MG63 (cell line): ENCODE data around the gene MOSMO. TPM values are rescaled to one million over a fixed set of nuclear protein-coding genes. Genes with fewer than 3 reads are reported as not detected.
A peak's percentile ranks its signal among the peaks of the same experiment; 100 is the strongest.

Experiments
- DNase-seq: peaks from one replicate; pipeline ENCODE4 v3.0.0-alpha.2; 2020
- H3K27me3 ChIP-seq: fragments of 250-450 bp; sonication (Bioruptor Pico); 2 replicates; pipeline ENCODE4 v1.5.1; 2020; ENCODE audit warnings: mild to moderate bottlenecking, moderate library complexity
- H3K36me3 ChIP-seq: fragments of 250-450 bp; sonication (Bioruptor Pico); 2 replicates; pipeline ENCODE4 v1.5.1; 2020; ENCODE audit warnings: mild to moderate bottlenecking, moderate library complexity
- H3K4me3 ChIP-seq: fragments of 250-450 bp; sonication (Bioruptor Pico); 2 replicates; pipeline ENCODE4 v1.5.1; 2020; ENCODE audit warnings: mild to moderate bottlenecking, moderate library complexity
- H3K9me3 ChIP-seq: fragments of 250-450 bp; sonication (Bioruptor Pico); 2 replicates; pipeline ENCODE4 v1.5.1; 2020; ENCODE audit warnings: mild to moderate bottlenecking, moderate library complexity
- total RNA-seq: library from RNA; depleted of rRNA; stranded (reverse); fragments of >200 nt; shearing (Covaris generic); gene quantifications from 2 replicates; pipeline ENCODE4 v1.2.3, GENCODE V29; 2014; ENCODE audit warnings: low replicate concordance; rRNA removed

MOSMO gene
- total RNA-seq, result 5.6 and 17.6 TPM in 2 replicates

DNA sequence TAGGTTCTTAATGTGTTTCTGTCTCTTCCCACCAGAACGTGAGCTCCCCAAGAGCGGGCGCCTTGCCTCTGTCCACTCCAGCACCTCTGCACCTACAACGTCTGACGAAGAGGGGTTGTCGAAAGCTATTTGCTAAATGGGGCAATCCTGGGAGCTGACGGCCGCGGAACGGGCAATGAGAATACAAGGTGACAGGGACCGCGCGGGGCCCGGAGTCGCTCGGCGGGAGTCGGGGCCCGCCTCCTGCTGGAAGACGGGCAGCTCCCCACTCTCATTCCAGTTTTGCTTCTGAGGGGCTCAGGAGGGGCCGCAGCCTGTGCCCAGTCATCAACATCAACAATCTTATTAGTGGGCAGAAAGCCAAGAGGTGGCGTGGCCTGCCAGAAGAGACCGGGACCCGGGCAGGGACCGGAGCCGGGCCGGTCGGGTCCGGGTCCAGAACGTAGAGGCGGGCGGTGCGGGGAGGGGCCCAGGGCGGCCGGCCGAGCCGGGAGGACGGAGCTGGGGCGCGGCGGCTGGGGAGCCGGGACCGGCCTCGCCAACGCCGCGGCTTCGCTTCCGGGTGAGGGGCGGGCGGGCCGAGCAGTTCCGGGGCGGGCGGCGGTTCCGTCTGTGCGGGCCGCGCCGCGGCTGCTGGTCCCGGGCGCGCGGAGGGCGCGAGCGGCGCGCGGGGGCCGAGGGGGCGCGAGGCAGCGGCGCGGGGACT lies at the start of gene MOSMO:
TSS of gene MOSMO (plus strand) at position 603 of the 706 bp plus-strand sequence. CDS start 191 bp downstream, outside the sequence.
- peak; percentile 81 for DNase-seq
- Histone ChIP-seq H3K27me3 (no peaks in the 10 kb centered on the region; the same call in 1 of the 2 replicates), H3K9me3 (no peaks in the 10 kb centered on the region), H3K4me3 (peak within 1 kb of the TSS; percentile 96), H3K36me3 (peaks cover 3% of the 10 kb centered on the region; the same call in 1 of the 2 replicates)

DNA sequence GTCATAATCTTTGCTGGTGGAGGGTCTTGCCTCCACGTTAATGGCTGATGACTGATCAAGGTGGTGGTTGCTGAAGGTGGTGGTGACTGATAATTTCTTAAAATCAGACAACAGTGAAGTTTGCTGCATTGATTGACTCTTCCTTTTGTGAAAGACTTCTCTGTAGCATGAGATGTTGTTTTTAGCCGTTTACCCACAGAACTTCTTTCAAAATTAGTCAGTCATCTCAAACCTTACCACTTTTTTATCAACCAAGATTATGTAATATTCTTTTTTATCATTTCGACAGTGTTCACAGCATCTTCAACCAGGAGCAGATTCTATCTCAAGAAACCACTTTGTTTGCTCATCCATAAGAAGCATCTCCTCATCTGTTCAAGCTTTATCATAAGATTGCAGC lies 48.9 kb upstream of the MOSMO start:
- no peak overlapping the region for H3K4me3 ChIP-seq
- no peaks in the 10 kb centered on the region for H3K27me3 ChIP-seq
- H3K9me3 ChIP-seq, result no peaks in the 10 kb centered on the region
- DNase-seq, result no peak
- peaks cover 83% of the 10 kb centered on the region for H3K36me3 ChIP-seq

DNA sequence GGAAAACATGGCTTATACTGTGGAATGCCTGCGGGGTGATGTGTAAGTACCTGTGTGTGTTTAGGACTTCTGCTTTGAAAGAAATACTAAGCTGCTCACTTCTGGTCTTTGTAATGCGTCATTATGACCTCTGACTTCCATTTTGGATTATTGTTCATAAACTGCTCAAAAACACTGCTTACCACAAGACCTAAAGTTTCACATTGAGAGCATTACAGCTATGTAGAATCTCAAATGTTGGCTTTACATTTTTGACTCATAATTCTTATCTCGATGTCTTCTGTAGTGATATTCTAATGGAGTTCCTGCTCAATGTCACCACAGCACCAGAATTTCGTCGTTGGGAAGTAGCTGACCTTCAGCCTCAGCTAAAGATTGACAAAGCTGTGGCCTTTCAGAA lies 45.4 kb upstream of the MOSMO start:
- Histone ChIP-seq H3K4me3 (no peak overlapping the region), H3K9me3 (no peaks in the 10 kb centered on the region), H3K27me3 (no peaks in the 10 kb centered on the region), H3K36me3 (peaks cover 98% of the 10 kb centered on the region)
- no peak for DNase-seq

DNA sequence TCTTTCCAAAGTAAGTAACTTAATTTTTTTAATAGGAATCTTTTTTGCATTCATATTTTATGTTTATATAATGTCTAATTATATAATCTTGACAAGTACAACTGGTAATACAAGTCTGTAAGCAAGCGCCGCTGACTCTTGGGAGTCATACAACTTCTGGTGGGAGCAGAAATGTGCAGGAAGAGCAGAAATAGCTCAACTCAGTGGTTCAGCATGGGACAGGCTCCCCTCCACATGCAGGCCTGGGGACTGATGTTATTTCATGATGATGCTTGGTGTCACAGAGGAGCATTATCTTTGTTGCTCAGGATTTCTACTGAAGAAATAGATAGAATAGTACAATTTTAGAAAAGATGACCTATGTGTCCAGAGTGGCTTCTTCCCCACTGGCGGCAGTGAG lies 44.0 kb upstream of the MOSMO start:
- peaks cover 96% of the 10 kb centered on the region for H3K36me3 ChIP-seq
- no peaks in the 10 kb centered on the region for H3K9me3 ChIP-seq

DNA sequence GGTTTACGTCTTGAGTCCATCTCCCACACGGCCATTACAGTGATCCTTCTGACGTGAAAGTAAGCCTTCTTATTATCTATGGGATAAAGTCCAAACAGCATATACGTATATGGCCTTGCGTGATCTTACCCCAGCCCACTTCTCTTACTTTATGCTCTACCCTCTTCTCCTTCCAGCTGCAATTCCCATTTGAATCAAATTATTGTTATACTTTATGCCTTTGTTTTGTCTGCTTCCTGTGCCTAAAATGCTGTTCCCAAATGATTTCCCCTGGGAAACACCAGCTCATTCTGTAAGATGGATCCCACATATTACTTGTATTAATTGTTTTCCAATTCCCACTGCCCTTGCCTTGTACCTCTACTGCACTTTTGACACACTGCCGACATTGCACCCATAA lies 43.6 kb upstream of the MOSMO start:
- Histone ChIP-seq H3K27me3 (no peaks in the 10 kb centered on the region), H3K9me3 (no peaks in the 10 kb centered on the region), H3K36me3 (peaks cover 96% of the 10 kb centered on the region), H3K4me3 (no peak overlapping the region)
- no peak for DNase-seq

More for the DNA sequence above, 44.0 kb upstream of the MOSMO start:
- Histone ChIP-seq H3K27me3 (no peaks in the 10 kb centered on the region), H3K4me3 (no peak overlapping the region)
- no peak for DNase-seq

DNA sequence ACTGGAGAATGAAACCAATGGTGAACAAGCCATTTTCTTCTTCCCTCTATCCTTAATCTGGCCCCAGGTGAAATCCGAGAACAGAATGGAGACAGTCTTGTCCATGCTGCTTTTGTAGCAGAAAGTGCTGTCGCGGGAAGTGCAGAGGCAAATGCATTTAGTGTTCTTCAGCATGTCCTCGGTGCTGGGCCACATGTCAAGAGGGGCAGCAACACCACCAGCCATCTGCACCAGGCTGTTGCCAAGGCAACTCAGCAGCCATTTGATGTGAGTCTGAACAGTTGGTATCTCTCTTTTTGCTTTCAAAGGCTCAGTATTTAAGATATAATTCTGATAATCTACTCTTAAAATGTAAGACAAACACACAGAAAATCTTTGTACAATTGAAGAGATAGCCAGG lies 36.1 kb upstream of the MOSMO start:
- Histone ChIP-seq H3K27me3 (no peaks in the 10 kb centered on the region), H3K36me3 (peaks cover 96% of the 10 kb centered on the region), H3K9me3 (no peaks in the 10 kb centered on the region), H3K4me3 (no peak overlapping the region)
- DNase-seq, result no peak

DNA sequence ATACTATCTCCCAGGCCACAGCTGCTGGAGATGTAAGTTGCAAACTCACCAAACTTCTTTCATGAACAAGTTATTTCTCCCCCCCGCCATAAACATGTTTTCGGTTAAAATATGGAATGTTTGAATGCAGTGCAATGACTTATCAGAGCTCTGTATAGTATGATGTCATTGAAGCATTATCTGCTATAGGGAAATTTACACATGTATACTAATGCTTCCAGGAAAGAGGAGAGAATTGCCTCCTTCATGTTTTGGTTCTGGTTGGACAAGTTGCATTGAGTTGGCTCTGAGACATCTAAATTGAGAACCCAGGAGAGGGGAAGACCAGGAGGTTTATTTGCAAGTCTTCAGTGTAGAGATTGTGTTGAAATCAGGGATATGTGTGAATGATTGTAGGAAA lies 34.0 kb upstream of the MOSMO start:
- H3K4me3 ChIP-seq, result no peak overlapping the region
- peaks cover 97% of the 10 kb centered on the region for H3K36me3 ChIP-seq
- no peak for DNase-seq

DNA sequence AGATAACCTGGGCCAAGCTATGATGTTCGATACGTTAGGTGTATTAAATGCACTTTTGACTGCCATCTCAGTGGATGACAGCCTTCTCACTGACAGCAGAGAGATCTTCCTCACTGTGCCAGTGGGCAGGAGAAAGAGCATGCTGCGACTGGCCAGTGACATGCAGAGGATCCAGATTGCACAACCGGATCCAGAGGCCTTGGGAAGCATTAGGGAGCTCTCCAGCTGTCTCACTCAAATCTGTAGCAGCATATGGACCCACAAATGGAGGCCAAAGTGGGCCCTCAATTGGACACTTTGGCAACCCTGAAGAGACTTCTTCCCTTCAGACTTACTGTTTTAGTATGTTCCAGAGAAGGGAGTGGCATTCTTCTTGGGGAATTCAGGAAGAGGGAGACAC lies 27.9 kb upstream of the MOSMO start:
- H3K36me3 ChIP-seq, result peaks cover 91% of the 10 kb centered on the region
- DNase-seq, result no peak

More for the DNA sequence above, 34.0 kb upstream of the MOSMO start:
- H3K9me3 ChIP-seq, result no peaks in the 10 kb centered on the region
- H3K27me3 ChIP-seq, result no peaks in the 10 kb centered on the region

DNA sequence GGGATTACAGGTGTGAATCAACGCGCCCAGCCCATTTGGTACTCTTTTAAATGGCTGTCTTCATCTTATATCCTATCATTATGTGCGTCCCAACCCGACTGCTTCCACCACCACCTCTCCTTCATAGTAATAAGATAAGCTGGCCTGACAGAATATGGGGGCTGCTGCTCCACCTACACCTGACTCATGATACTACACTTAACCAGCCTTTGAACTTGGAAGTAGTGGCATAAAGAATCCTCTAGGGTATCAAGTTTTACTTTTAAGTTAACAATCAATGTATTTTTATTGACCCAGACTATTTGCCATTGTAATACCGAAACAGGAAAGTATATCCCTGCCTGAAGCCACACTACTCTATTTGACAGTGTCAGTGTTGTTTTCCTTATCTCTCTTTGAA lies 25.8 kb upstream of the MOSMO start:
- Histone ChIP-seq H3K9me3 (no peaks in the 10 kb centered on the region), H3K36me3 (peaks cover 78% of the 10 kb centered on the region), H3K4me3 (no peak overlapping the region), H3K27me3 (no peaks in the 10 kb centered on the region)
- no peak for DNase-seq

More for the DNA sequence above, 27.9 kb upstream of the MOSMO start:
- H3K9me3 ChIP-seq, result no peaks in the 10 kb centered on the region
- no peak overlapping the region for H3K4me3 ChIP-seq
- no peaks in the 10 kb centered on the region for H3K27me3 ChIP-seq

DNA sequence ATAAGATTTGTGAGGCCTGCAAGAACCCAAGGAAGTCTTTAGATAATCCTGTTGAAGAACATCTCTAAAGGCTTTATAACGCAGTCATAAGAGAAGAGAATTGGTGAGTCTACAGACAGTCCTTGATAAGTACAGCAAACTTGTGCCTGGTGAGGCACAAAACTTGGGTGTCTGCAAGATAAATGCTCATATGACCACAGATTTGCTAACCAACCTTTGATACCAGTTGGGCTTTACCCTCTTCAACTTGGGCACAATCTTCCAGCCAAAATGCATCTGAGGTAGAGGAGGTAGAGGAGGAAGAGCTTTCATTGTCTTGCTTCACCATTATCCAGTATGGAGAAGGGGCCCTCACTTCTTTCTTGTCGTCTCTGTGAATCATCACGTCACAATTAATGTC lies 23.8 kb upstream of the MOSMO start:
- H3K36me3 ChIP-seq, result peaks cover 58% of the 10 kb centered on the region
- H3K4me3 ChIP-seq, result no peak overlapping the region
- H3K9me3 ChIP-seq, result no peaks in the 10 kb centered on the region
- no peaks in the 10 kb centered on the region for H3K27me3 ChIP-seq
- no peak for DNase-seq

DNA sequence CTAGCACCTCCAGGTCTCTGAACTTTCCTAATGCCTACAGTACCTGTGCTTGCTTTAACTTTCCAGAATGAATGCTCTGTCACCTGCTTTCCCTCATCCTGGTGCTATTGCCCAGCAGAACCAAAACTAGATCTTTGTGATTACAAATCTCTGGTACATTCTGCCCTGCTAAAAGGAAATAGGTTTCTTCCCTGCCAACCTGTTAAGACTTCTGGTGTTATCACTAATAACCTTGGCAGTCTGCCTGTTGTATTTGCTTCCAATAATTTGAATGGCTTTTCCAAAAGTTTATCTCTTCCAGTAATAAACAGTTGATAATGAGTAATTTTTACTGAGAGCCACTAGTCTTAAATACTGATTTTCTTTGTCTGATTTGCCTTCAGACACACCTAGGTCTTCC lies 22.4 kb upstream of the MOSMO start:
- no peak for DNase-seq
- H3K36me3 ChIP-seq, result peaks cover 44% of the 10 kb centered on the region
- no peak overlapping the region for H3K4me3 ChIP-seq
- H3K9me3 ChIP-seq, result no peaks in the 10 kb centered on the region
- H3K27me3 ChIP-seq, result no peaks in the 10 kb centered on the region

DNA sequence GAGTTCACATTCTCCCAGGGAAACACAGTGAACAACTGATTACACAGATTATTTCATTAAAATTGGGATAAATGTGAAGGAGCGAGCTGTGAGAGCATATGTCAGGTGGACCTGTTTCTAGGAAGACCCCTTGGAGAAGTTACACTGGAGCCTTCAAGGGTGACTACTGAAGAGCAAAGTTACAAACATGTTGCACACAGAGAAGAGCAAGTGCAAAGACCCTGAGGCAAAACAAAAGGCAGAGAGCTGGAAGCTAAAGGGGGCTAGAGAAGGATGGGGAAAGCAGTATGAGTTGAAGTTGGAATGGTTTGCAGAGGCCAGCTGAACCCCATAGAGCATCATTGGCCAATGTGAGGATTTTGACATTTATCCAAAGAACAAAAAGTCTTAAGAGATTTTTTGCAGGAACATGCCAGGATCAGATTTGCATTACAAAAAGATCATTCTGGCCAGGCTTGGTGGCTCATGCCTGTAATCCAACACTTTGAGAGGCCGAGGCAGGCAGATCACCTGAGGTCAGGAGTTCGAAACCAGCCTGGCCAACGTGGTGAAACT lies 21.1 kb upstream of the MOSMO start:
- H3K36me3 ChIP-seq, result peaks cover 34% of the 10 kb centered on the region
- no peaks in the 10 kb centered on the region for H3K27me3 ChIP-seq
- no peaks in the 10 kb centered on the region for H3K9me3 ChIP-seq
- H3K4me3 ChIP-seq, result no peak overlapping the region
- DNase-seq, result no peak

DNA sequence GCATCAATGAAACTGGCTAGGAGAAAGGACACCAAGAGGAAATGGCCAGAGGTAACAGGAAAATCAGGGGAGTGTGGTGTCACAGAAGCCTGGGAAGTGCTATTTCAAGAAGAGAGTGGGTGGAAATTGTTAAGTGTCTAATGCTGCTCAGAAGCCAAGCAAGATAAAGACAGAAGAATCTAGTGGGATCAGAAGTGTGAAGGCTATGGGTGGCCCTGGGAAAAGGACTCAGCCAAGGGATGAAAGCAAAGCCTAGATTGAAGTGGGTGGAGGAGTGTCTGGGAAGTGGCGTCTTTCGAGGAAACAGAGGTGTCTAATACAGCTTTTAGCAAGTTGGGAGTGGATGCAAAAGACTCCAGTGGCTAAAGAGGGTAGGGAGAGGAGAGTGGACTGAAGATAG lies 20.4 kb upstream of the MOSMO start:
- Histone ChIP-seq H3K9me3 (no peaks in the 10 kb centered on the region), H3K27me3 (no peaks in the 10 kb centered on the region), H3K4me3 (no peak overlapping the region), H3K36me3 (peaks cover 28% of the 10 kb centered on the region)
- no peak for DNase-seq

DNA sequence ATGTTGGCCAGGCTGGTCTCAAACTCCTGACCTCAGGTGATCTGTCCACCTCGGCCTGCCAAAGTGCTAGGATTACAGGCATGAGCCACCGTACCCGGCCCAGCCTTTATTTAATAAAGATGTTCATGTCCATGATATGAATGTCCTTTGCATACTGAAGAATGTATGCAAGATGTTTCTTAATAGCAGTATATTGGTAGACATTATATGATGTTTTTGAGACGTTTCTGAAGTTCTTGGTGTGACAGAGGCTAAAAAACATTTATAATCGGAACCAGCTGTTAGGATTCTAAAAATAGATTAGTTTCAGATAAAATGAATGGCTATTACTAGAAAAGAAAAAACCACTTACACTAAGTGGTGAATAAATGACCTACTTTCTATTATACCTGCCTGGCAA lies 18.8 kb upstream of the MOSMO start:
- H3K4me3 ChIP-seq, result no peak overlapping the region
- H3K36me3 ChIP-seq, result peaks cover 14% of the 10 kb centered on the region
- no peak for DNase-seq
- H3K27me3 ChIP-seq, result no peaks in the 10 kb centered on the region
- H3K9me3 ChIP-seq, result no peaks in the 10 kb centered on the region

DNA sequence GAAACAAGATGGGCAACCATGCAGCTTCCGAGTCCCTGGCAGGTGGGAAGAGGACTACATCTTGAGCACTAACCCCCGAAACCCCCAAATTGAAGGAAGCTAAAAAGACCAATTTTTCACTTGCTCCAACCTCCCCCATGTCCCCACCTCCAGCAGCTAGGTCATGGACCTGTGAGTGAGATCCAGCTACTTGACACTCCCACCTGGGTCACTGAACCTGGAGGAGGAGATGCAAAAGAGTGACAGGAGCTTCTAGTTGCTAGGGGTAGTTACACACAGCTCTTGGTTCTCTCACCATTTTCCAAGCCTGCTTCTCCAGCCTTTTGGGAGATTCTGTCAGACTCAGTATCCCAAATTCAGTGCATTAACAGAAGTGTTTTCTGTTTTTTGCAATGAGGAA lies 18.2 kb upstream of the MOSMO start:
- H3K27me3 ChIP-seq, result no peaks in the 10 kb centered on the region
- no peak overlapping the region for H3K4me3 ChIP-seq
- no peak for DNase-seq
- H3K9me3 ChIP-seq, result no peaks in the 10 kb centered on the region
- H3K36me3 ChIP-seq, result peaks cover 8% of the 10 kb centered on the region

DNA sequence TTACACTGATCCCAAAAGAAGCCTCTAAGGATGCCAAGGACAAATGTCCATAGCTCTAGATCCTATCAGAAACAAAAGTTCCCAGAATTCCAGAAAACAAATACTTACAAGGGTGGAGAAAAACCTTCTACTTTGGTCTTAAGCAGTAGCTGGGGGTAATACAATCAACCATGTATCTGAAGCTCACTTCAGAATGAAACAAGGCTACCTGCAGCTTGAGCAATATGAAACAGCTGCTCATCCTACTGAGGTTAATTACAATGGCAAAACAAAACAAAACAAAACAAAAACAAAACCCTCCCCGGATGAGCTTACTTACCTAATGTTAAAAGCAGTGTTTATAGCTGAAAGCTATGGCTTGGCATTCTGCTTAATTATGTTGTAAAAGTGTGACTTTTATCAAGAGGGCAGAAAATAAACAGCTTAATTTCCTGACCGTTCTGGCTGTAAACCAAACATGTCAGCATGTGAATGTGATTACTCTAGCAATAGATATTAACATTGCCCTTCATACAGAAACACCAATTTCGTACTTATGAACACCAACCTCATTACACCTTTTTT lies 17.4 kb upstream of the MOSMO start:
- DNase-seq, result no peak
- H3K36me3 ChIP-seq, result peaks cover 8% of the 10 kb centered on the region
- no peaks in the 10 kb centered on the region for H3K9me3 ChIP-seq
- no peak overlapping the region for H3K4me3 ChIP-seq
- H3K27me3 ChIP-seq, result no peaks in the 10 kb centered on the region

DNA sequence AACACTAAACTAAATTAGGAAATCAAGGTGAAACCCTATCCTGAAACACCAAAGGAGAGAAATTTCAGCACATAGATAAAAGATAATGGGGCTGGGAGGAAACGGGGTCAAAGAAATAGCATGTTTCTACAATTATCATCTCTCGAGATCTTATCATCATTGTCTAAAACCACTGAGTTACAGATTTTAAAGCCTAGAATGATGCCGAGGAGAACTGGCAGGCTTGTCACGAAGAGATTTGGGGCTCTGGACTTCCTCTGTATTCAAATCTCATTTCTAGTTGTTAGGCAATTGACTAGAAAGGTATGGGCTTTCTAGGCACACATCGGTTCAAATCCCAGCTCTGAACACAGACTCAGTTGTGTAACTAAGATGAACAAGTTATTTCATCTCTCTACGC lies 16.3 kb upstream of the MOSMO start:
- DNase-seq, result no peak
- H3K27me3 ChIP-seq, result no peaks in the 10 kb centered on the region
- H3K36me3 ChIP-seq, result peaks cover under 1% of the 10 kb centered on the region; the same call in 1 of the 2 replicates
- H3K4me3 ChIP-seq, result no peak overlapping the region
- H3K9me3 ChIP-seq, result no peaks in the 10 kb centered on the region
